ENCODE results near the gene RXFP4. TPM values are rescaled to one million over a fixed set of nuclear protein-coding genes. Genes with fewer than 3 reads are reported as not detected.

The RXFP4 gene
- total and polyA plus RNA-seq, 2 of the 13 experiments (the other 11 are each of a cell fraction or from before 2014, with no cell fraction given) = 0.38 to 1.4 TPM

GRCh38 chr1:155989242-155990004, 48.0 kb downstream of the RXFP4 start (continued):
- TF ChIP-seq CBX5 (CRISPR knock-in tag; IDR thresholded peaks at IDR 0.05; ENCODE audit: borderline replicate concordance) = peak; percentile 15; the same call in 1 of the 2 replicates
- 0 out of 2 replicates have a peak, but pooled peaks have one; percentile 30 for TF ChIP-seq SRY (CRISPR knock-in tag; IDR thresholded peaks at IDR 0.05)
- no peak for TF ChIP-seq ZUFSP (CRISPR knock-in tag; IDR thresholded peaks at IDR 0.05; ENCODE audit: borderline replicate concordance)
- TF ChIP-seq ZZZ3 (CRISPR knock-in tag; IDR thresholded peaks at IDR 0.05; ENCODE audit: borderline replicate concordance) = no peak
- TF ChIP-seq PLSCR1 (CRISPR knock-in tag; IDR thresholded peaks at IDR 0.05; ENCODE audit: borderline replicate concordance) = no peak
- TF ChIP-seq ZNF280B (CRISPR knock-in tag; IDR thresholded peaks at IDR 0.05; ENCODE audit: borderline replicate concordance) = 0 out of 2 replicates have a peak, but pooled peaks have one; percentile 32
- 0 out of 2 replicates have a peak, but pooled peaks have one; percentile 26 for TF ChIP-seq ZNF333 (CRISPR knock-in tag; IDR thresholded peaks at IDR 0.05; ENCODE audit: borderline replicate concordance)
- peak; percentile 95 for TF ChIP-seq HNRNPL (IDR thresholded peaks at IDR 0.05; ENCODE audit: low read depth, low read length)
- no peak for TF ChIP-seq ZNF354B (CRISPR knock-in tag; IDR thresholded peaks at IDR 0.05)
- TF ChIP-seq PLRG1 (conservative IDR thresholded peaks at IDR 0.05) = no peak
- TF ChIP-seq ZBTB43 (CRISPR knock-in tag; conservative IDR thresholded peaks at IDR 0.05) = no peak
- peak; percentile 60; the same call in 1 of the 2 replicates for TF ChIP-seq KDM2A (CRISPR knock-in tag; IDR thresholded peaks at IDR 0.05; ENCODE audit: borderline replicate concordance, low read depth)
- TF ChIP-seq SSRP1 (CRISPR knock-in tag; IDR thresholded peaks at IDR 0.05) = peak; percentile 84
- TF ChIP-seq LCORL (IDR thresholded peaks at IDR 0.05) = no peak
- 0 out of 2 replicates have a peak, but pooled peaks have one; percentile 73 for TF ChIP-seq LCORL (CRISPR knock-in tag; IDR thresholded peaks at IDR 0.05)
- TF ChIP-seq EP300 (IDR thresholded peaks at IDR 0.05; ENCODE audit: low read depth in 2 of 2, low read length in 2 of 2) = 0 out of 4 replicates have a peak, but pooled peaks of 1 of the 2 experiments have one; percentile 39
- no peak for TF ChIP-seq EP300 (CRISPR knock-in tag; IDR thresholded peaks at IDR 0.05; ENCODE audit: borderline replicate concordance)
- peak; percentile 49; the same call in 1 of the 2 replicates for TF ChIP-seq THAP11 (CRISPR knock-in tag; IDR thresholded peaks at IDR 0.05)
- 0 out of 2 replicates have a peak, but pooled peaks have one; percentile 28 for TF ChIP-seq NR2C2 (CRISPR knock-in tag; IDR thresholded peaks at IDR 0.05; ENCODE audit: borderline replicate concordance)
- TF ChIP-seq RFXAP (CRISPR knock-in tag; IDR thresholded peaks at IDR 0.05; ENCODE audit: borderline replicate concordance) = no peak

Measured in HepG2 (cell line).